Lower leg skin (tissue), 3 donors: Measurements from ENCODE around the gene PPP2R3C.
A peak's percentile ranks its signal among the peaks of the same experiment; 100 is the strongest.

Source experiments
- CTCF ChIP-seq, 3 donors: fragments of 450-650 bp; IDR thresholded peaks; one replicate each; pipeline ENCODE4 v1.5.1; 2016; ENCODE audit warnings: antibody characterized with exemption in 3 of 3, mild to moderate bottlenecking in 3 of 3, moderate library complexity in 2 of 3
- POLR2A ChIP-seq, 2 donors: fragments of 450-650 bp; IDR thresholded peaks; one replicate each; pipeline ENCODE4 v1.6.1; 2016 to 2017; ENCODE audit warnings: antibody characterized with exemption in 2 of 2, mild to moderate bottlenecking in 1 of 2, moderate library complexity in 1 of 2

GRCh38 chr14:35121887-35122695, at the start of gene PPP2R3C, which contains the start of gene PRORP:
- TF ChIP-seq POLR2A (IDR thresholded peaks at IDR 0.05) (peak in 1 of 2 donors; percentile 31), CTCF (IDR thresholded peaks at IDR 0.05) (no peak)
